ENCODE measurements around the gene ADPRS. TPM values are rescaled to one million over a fixed set of nuclear protein-coding genes. Genes with fewer than 3 reads are reported as not detected.

The ADPRS gene
- total RNA-seq, 1 donor from 2014 or later: 32.6 TPM

GRCh38 chr1:36119456-36119855 lies 30.8 kb downstream of the ADPRS start:
- H3K27ac Mint-ChIP-seq: peak overlapping the region; percentile 71
- H3K9me3 Mint-ChIP-seq: no peaks in the 10 kb centered on the region
- no peak overlapping the region for H3K4me3 Mint-ChIP-seq
- no peak for DNase-seq (ENCODE audit: low spot score in 2 of 2, unreplicated experiment in 2 of 2)
- no peak for TF ChIP-seq CTCF (IDR thresholded peaks at IDR 0.05; ENCODE audit: unreplicated experiment)
- H3K4me1 Mint-ChIP-seq: peaks cover 24% of the 10 kb centered on the region
- no peaks in the 10 kb centered on the region for H3K36me3 Mint-ChIP-seq
- peaks cover 23% of the 10 kb centered on the region for H3K27me3 Mint-ChIP-seq (ENCODE audit: low read depth)

GRCh38 chr1:36122062-36123030 lies 33.7 kb downstream of the ADPRS start:
- Mint-ChIP-seq H3K27me3 (ENCODE audit: low read depth) (peaks cover 40% of the 10 kb centered on the region), H3K4me1 (peaks cover 37% of the 10 kb centered on the region), H3K36me3 (no peaks in the 10 kb centered on the region), H3K9me3 (no peaks in the 10 kb centered on the region), H3K4me3 (no peak overlapping the region), H3K27ac (no peak overlapping the region)
- no peak for DNase-seq (ENCODE audit: low spot score in 2 of 2, unreplicated experiment in 2 of 2)
- no peak for TF ChIP-seq CTCF (IDR thresholded peaks at IDR 0.05; ENCODE audit: unreplicated experiment)

- no peaks in the 10 kb centered on the region for H3K36me3 Mint-ChIP-seq
- no peak overlapping the region for H3K4me3 Mint-ChIP-seq
- DNase-seq (ENCODE audit: low spot score in 2 of 2, unreplicated experiment in 2 of 2): no peak
- H3K27me3 Mint-ChIP-seq (ENCODE audit: low read depth): peaks cover 42% of the 10 kb centered on the region
- H3K27ac Mint-ChIP-seq: peak overlapping the region; percentile 3
- no peak for TF ChIP-seq CTCF (IDR thresholded peaks at IDR 0.05; ENCODE audit: unreplicated experiment)
- no peaks in the 10 kb centered on the region for H3K9me3 Mint-ChIP-seq
- H3K4me1 Mint-ChIP-seq: peaks cover 41% of the 10 kb centered on the region
Measured at GRCh38 chr1:36123356-36123755, 34.7 kb downstream of the ADPRS start.

GRCh38 chr1:36124404-36125128 lies 35.9 kb downstream of the ADPRS start:
- Mint-ChIP-seq H3K4me1 (peaks cover 39% of the 10 kb centered on the region), H3K4me3 (peak overlapping the region; percentile 67), H3K36me3 (no peaks in the 10 kb centered on the region), H3K9me3 (no peaks in the 10 kb centered on the region), H3K27me3 (ENCODE audit: low read depth) (peaks cover 43% of the 10 kb centered on the region), H3K27ac (no peak overlapping the region)
- DNase-seq (ENCODE audit: low spot score in 2 of 2, unreplicated experiment in 2 of 2): no peak
- TF ChIP-seq CTCF (IDR thresholded peaks at IDR 0.05; ENCODE audit: unreplicated experiment): no peak

- peaks cover 43% of the 10 kb centered on the region for H3K27me3 Mint-ChIP-seq (ENCODE audit: low read depth)
- no peak within 1 kb of the TSS for H3K27ac Mint-ChIP-seq
Measured at GRCh38 chr1:36125129-36125991, 36.7 kb downstream of the ADPRS start, which contains the start of gene COL8A2. COL8A2 (minus strand) TSS chr1:36125222; CDS start chr1:36100242, 24,980 bp downstream.

More at GRCh38 chr1:36125129-36125991, 36.7 kb downstream of the ADPRS start, which contains the start of gene COL8A2:
- DNase-seq (ENCODE audit: low spot score in 2 of 2, unreplicated experiment in 2 of 2): no peak
- TF ChIP-seq CTCF (IDR thresholded peaks at IDR 0.05; ENCODE audit: unreplicated experiment): no peak
- Mint-ChIP-seq H3K9me3 (no peaks in the 10 kb centered on the region), H3K4me3 (peak within 1 kb of the TSS; percentile 67), H3K4me1 (peaks cover 36% of the 10 kb centered on the region), H3K36me3 (no peaks in the 10 kb centered on the region)
